NCI-H187 (cell line): ENCODE results near the gene SHTN1.
A peak's percentile ranks its signal among the peaks of the same experiment; 100 is the strongest.

ENCODE experiments used
- DNase-seq, 2 experiments: peaks; one replicate each; lab custom pipeline; 2025; lab: John Stamatoyannopoulos, UW

Gene SHTN1

DNA sequence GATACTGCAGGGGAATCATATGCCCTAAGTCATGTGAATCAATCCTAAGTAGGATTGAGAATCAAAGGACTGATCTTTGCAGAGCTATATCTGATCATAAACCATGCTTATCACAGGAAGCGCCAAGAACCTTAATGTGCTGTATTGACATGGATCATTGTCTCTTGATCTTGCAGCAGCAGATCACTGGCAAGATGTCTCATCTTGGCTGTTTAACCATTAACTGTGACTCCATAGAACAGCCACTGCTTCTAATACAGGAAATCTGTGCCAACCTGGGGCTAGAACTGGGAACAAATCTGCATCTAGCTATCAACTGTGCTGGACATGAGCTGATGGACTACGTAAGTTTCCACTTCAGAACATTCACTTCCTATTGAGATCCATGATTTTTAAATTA, 134.0 kb downstream of the SHTN1 start:
- DNase-seq: no peak

DNA sequence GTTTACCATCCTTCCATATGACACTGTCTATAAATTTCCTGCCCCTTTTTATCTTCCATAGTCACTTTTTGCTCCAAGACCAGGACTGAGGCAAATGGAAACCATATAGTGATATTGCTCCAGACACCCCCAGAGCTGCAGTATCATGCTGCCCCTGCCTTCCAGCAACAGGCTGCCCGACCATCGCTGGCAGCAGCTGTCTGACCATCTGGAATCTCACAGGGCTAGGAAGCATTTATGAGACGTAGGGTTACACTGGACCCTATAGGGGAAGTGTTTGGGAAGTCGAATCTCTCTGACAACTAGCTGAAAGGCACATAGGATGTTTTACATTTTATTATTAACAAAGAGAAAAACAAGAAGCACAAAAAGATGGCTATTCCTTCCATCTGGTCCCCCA, 136.3 kb downstream of the SHTN1 start:
- no peak for DNase-seq

DNA sequence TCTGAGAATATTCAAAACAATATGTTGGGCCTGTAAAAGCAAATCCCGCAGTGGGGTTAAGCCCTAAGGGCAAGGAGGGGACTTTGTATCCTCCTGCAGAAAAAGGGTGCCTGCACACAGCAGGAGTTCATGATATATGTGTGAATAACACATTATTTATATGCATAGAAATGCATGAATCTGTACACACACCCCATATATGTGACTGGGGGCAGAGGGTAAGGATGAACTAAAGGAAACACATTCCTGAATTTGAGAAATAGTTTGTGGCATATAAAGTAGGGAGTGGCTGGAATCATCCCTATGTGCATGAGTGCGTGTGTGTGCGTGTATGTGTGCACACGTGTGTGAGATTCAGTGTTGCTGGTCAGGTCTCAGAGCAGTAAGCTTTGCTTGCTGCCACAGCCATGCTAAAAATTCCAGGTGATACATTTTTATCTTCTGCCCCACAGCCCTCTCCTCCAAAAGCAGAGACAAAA, 136.8 kb downstream of the SHTN1 start:
- DNase-seq: no peak

DNA sequence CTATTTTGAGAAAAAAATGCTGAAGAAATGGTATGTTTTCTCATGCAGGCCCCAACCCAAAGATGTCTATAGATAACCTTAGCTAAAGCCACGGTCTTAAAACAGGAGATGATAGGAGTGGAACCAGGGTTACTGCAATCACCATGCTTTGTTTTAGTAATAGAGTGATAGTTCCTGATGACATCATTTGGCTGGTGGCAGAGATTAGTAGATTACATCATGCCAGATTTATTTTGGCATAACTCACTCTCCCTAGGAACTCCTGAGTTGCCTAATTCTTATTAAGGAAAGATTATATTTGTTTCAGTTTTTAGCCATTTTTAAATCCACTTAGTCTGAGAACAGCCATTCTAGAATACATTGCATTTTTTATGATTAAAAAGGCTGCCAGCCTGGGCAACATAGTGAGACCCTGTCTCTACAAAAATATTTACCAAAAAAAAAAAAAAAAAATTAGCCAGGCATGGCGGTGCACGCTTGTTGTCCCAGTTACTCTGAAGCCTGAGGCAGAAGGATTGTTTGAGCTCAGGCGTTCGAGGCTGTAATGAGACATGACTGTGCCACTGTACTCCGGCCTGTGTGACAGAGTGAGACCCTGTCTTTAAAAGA, 137.9 kb downstream of the SHTN1 start:
- DNase-seq: no peak

- no peak for DNase-seq
Measured at GRCh38 chr10:116866066-116866465, 138.9 kb downstream of the SHTN1 start.

GRCh38 chr10:116864436-116864835, 140.6 kb downstream of the SHTN1 start:
- no peak for DNase-seq

GRCh38 chr10:116861796-116862195, 143.2 kb downstream of the SHTN1 start:
- no peak for DNase-seq

DNA sequence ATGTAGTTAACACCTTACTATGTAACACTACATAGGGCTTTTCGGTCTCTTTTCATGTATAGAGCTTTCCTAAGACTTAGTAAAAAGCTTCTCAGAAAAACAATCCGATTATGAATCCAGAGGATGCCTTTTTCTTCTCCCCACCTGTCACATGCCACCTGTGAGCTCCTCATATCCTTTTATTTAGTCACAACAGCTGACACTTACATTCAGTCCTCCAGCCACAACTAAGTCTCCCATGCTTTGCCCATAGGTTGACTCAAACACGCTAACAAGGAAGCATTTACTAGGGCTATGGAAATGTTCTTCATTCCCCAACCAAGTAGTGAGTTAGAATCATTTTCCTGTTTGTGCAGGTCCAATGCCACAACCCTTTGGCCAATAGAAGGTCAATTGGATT, 147.8 kb downstream of the SHTN1 start:
- no peak for DNase-seq

DNA sequence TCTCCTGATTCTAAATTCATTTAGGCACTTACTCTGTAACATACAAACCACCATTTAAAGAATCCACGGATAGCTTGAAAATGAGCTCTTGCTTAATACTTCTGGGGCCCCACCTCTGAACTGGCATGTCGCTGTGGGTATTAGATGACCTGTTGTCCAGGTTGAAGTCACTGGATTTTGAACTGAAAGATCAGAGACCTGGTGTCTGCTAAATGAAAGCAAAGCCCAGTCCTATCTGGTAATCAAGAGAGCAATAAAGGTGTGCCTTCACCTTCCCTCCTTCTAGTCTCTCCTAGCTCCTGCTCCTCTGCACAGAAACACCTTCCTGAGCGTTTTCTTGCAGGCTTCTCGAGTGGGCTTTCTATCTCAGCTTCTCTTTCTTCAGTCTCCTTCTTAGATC, 151.3 kb downstream of the SHTN1 start:
- DNase-seq: no peak

DNA sequence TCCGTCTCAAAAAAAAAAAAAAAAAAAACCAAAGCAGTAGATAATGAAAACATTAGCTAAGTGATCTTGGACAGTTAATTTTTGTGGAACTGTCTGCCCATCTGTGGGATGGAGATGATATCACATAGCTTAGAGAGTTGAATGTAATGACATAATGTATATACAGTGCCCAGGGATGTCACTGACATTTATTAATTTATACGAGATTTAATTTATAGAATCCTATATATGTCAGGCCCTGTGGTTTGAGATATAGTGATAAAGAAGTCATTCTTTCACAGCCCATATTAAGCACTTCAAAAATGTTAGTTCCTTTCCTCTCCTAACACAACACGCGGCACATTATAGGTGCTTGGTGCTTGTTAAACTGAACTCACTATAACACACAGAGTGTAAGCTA, 151.7 kb downstream of the SHTN1 start:
- DNase-seq: no peak

DNA sequence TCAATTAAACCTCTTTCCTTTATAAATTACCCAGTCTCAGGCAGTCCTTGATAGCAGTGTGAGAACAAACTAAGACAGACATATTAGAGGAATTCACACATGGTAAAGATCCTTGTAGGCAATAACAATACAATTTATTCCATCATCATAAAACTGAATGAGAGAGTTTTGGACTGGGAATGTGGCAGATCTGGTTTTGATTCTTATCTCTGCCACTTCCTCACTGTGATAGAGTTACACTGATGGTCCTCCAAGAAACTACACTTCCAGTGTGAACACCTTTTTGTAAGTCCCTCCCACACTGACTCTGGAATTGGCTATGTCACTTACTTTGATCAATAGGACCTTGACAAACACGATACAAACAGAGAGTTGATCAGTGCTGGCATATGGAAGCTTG, 152.7 kb downstream of the SHTN1 start:
- DNase-seq: no peak

DNA sequence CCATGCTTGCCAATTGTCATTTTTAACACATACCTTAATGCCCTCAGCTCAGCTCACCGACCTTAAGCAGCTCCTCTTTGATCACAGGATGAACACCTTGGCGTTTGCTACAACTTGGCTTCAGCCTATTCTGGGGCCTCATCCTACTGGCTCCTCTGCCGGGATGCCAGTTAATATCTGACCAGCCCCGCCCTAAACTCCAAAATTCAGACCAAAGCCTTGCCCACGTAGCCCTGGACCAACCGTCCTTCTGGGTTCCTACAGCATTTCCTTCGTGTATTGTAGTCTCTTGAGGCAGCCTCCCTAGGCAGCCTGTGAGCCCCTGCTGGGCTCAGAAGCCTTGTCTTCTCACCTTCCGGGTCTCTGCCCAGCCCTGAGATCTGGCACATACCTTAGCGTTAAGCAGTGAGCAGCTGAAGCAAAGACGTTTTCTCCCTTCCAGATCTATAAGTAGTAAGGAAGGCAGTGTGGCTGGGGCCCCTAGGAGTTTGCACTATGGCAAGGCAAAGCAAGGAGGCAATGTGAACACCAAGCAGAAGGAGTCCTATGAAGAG, 154.9 kb downstream of the SHTN1 start:
- DNase-seq: no peak

DNA sequence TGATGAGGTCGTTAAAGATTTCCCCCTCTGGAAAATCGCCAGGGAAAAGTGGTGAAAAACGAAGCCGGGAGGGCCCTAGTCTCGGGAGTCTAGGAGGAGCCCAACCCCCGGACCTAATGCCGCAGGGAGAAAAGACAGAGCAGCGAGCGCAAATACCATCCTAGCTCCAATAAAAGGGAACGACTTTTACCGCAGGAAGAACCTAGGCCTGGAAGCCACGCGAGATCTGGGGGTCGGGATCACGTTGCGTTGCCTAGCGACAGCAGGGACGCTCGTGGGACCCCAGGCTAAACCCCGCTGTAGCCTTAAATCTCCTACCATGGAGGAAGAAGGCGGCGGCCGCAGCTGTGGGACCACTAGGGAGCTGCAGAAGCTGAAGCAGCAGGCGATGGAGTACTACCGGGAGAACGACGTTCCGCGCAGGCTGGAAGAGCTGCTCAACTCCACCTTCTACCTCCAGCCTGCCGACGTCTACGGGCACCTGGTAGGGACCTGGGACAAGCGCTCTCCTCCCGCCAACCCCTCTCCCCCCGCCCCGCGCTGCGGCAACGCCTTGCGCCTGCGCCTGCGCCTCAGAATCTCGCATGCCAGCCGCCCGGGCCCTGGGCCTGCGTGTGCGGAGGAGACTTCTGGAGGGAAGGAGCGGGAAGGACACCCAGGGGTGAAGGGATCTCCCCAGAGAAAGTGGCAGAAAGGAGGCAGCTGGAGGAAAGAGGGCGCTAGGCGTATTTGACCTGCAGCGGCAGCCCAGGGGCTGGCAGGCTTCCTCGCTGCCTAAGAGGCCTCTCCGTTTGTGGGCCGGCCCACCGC, 155.5 kb downstream of the SHTN1 start, which contains the start of gene ENO4:
Gene ENO4, plus strand, starts transcription at position 252 of the 810 bp plus-strand sequence. Its CDS starts 68 bp downstream, at position 320.
- peak; percentile 71 to 85 for DNase-seq

- DNase-seq: no peak
Measured at GRCh38 chr10:116848944-116849247, 156.1 kb downstream of the SHTN1 start.

DNA sequence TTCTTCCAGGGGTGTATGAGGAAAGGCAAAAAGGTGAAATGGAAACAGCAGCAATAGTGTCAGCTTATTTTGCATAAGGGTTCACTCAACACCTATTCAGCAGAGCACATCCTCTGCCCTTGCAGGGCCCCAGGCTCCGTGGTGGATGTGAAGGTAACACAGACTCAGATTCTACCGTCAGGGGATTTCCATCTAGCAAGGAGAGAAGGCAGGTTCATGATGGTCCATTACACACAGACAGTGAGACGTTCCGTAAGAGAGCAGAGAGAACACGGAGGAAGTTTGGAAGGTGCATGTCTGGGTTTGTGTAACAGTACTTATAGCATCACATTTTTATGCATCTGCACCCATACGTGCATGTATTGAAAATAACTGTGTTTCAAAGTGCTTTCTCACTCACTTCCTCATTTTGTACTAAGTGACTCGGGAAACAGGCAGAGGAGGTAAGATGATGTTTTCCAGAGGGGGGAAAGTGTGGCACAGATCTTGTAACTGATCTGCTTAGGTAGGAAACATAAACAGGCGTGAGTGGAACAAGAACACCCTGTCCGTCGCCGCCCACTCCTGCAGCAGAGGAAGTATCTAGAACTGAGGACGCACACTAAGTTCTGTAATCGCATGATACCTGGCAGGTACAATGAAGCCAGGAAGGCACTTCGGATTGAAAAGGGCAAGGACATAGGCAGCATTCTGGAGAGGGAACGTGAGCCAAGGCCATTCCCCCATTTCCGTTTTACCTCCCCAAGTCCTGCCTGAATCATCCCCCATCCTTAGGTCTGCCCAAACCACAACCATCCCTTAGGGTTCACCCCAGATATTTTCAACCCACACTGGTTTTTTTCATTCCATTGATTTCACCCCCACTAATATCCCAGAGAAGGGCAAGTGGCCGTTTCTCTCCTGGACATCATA, 156.7 kb downstream of the SHTN1 start:
- no peak for DNase-seq

DNA sequence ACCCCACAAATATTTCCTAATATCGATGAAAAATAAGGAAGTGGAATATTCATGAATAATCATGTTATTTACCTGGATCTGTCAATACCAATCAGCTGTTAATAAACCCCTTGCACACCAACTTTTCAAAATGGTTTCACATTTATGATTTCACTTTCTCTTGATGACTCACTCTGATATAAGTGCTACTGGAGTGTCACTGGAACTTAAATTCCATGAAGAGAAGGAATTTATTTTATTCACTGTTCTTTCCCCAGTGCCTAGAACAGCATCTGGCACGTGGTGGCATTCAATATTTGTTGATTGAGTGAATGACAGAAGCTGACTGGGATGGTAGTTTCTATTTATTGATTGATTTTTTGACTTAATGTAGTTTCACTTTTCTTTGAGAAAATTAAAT, 159.2 kb downstream of the SHTN1 start:
- no peak for DNase-seq

DNA sequence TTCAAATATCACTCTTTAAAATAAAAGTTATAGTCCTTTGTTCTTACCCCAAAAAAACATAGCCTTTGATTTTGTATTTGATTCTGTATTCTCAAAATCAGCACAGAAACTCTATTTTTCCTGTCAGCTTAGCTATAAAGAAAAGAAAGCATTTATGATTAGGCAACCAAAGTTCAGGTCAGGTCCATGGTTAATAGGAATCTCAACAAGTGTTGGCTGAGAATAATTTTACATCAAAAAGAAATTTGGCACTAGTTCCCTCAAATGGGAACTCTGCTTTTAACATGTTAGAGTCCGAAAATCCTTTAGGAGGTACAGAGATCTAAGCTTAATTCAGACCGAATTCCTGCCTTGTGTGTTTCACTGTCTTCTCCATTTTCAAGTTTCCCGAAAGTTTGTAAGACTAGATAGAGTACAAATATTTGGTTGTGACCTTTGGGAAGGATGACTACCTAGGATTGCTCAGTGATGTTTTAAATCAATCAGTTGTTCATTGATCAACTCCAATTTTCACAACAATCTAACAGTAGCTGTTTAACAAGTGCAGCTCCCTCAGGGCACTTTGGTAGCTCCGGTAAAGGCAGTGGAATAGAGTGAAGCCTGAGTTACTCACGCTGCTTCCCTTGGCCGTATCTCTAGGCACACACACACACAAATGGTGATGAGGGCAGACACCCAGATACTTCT, 164.5 kb downstream of the SHTN1 start:
- no peak for DNase-seq

DNA sequence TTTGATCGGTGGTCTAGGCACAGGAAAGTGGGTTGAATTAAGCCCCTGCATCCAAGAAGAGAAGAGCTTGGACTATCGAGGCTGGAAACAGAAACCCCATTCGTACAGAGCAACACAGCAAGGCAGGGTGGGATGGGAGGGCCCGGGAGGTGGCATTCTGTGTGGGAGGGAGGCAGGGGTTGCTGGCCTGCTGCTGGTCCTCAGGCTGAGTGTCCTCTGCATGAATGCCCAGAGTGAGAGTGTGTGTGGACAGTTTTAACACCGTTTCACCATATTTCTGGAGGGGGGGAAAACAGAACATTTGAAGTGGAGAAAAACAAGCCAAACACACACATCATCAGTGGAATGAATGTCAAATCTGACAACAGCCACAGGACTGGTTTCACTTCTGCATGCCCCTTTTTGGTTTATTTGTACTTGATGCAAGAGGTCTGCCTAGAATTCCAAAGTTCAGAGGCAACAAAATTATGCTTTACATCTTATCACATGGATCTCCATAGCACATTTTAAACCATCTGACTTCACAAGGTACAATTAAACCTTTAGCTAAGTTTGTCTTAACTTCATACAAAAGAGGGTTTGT, 166.8 kb downstream of the SHTN1 start:
- no peak for DNase-seq

- DNase-seq: peak; percentile 39 to 45
Measured at GRCh38 chr10:116836902-116837523, 168.0 kb downstream of the SHTN1 start.

DNA sequence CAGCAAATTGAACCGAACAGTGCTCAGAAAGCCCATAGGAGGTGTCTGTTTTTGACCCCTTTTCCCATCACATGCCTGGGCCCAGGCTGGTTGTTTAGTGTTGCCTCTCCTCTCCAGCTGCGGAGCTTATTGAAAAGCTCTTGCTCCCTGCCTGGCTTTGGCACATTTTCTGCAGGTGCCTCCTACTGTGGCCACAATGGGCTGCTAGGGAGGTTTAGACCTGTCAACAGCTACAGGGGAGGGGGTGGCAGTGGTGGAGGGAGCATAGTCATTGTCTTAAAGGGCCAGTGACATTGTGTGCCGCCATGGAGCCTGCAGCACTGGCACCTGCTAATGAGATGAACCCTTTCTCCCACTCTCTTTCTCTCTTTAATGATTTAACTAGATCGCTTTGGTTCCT, 168.9 kb downstream of the SHTN1 start:
- DNase-seq: peak; percentile 36 to 52

DNA sequence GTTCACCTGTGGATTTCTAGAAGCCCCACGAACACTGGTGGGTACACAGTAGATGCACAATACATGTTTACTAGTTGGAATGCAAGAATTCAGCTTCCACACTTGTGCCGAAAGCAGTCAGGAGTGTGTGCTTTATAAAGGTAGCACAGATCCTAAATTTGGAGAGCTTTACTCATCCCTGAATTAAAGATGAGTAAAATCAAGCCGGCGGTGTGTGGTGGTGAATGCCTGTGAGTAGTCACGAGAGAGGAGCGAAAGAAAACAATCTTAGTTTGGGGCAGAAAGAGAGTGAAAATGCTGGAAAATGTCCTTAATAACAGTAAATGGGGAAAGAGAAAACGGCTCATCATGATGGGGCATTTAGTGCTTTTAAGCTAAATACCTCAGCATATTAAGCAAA, 169.3 kb downstream of the SHTN1 start:
- no peak for DNase-seq
